GM23338 (cell line): ENCODE measurements around the gene KIAA1217.

Experiments
- CTCF ChIP-seq, 2 experiments: fragments of 200-600 bp in 1 of 2; sonication (generic) in 1 of 2; conservative IDR thresholded peaks; 2 replicates each; pipeline versions ENCODE4 v1.5.1 to v1.6.1; 2016 to 2017; ENCODE audit warnings: antibody characterized with exemption in 2 of 2, low read depth in 2 of 2, mild to moderate bottlenecking in 2 of 2, moderate library complexity in 1 of 2
- EZH2phosphoT487 ChIP-seq: fragments of 200-600 bp; sonication (generic); IDR thresholded peaks from one replicate; pipeline ENCODE4 v1.8.1; 2018; ENCODE audit warnings: antibody characterized with exemption; ENCODE audit not compliant: unreplicated experiment
- POLR2AphosphoS5 ChIP-seq: IDR thresholded peaks from 2 replicates; pipeline ENCODE4 v1.6.1; 2016; ENCODE audit warnings: antibody characterized with exemption, low read depth
- REST ChIP-seq: IDR thresholded peaks from one replicate; pipeline ENCODE4 v1.6.1; 2018; ENCODE audit warnings: antibody characterized with exemption; ENCODE audit not compliant: unreplicated experiment

GRCh38 chr10:24333736-24334135 lies 124.8 kb downstream of the KIAA1217 start:
- TF ChIP-seq CTCF (conservative IDR thresholded peaks at IDR 0.05; ENCODE audit: low read depth in 2 of 2) (no peak), EZH2phosphoT487 (no peak), REST (no peak), POLR2AphosphoS5 (no peak)
